A673 (cell line): ENCODE data around the gene PLPPR3. TPM values are rescaled to one million over a fixed set of nuclear protein-coding genes. Genes with fewer than 3 reads are reported as not detected.

Experiments
- BruUV-seq: library from RNA; stranded (reverse); fragments of 400-500 nt; replicated peaks from 2 replicates; lab custom pipeline; 2021; lab: Mats Ljungman, UMichigan
- CTCF ChIA-PET: fragments of 300-600 bp; sonication (Branson Sonifier 250); formaldehyde crosslinking; loops from one replicate; lab custom pipeline; 2022; ENCODE audit warnings: antibody characterized with exemption; lab: Charles Lee
- POLR2A ChIA-PET: fragments of 300-600 bp; sonication (Branson Sonifier 250); formaldehyde crosslinking; loops from one replicate; lab custom pipeline; 2022; ENCODE audit warnings: antibody characterized with exemption; ENCODE audit not compliant: low non-redundant PET; lab: Charles Lee
- DNase-seq: peaks from one replicate; pipeline ENCODE4 v3.0.0-alpha.2; 2015; ENCODE audit warnings: low spot score
- H3K27ac ChIP-seq: fragments of 200-600 bp; sonication (generic); 2 replicates; pipeline ENCODE4 v1.5.1; 2016; ENCODE audit warnings: mixed run types, low read depth, mild to moderate bottlenecking, mixed read lengths, antibody characterized with exemption, low read length; ENCODE audit not compliant: poor library complexity, severe bottlenecking
- H3K27me3 ChIP-seq: fragments of 200-600 bp; sonication (generic); replicated peaks from 2 replicates; pipeline ENCODE4 v1.6.1; 2017; ENCODE audit warnings: mixed run types, low read depth, mild to moderate bottlenecking, mixed read lengths, antibody characterized with exemption, low read length; ENCODE audit not compliant: insufficient read depth, poor library complexity
- H3K36me3 ChIP-seq: fragments of 200-600 bp; sonication (generic); 2 replicates; pipeline ENCODE4 v1.6.1; 2016; ENCODE audit warnings: mixed run types, mild to moderate bottlenecking, mixed read lengths, antibody characterized with exemption, low read length; ENCODE audit not compliant: insufficient read depth, poor library complexity, severe bottlenecking
- H3K4me1 ChIP-seq: fragments of 200-600 bp; sonication (generic); 2 replicates; pipeline ENCODE4 v1.6.1; 2017; ENCODE audit warnings: mixed run types, mild to moderate bottlenecking, mixed read lengths, antibody characterized with exemption, low read length; ENCODE audit not compliant: insufficient read depth, poor library complexity, severe bottlenecking
- H3K4me3 ChIP-seq: fragments of 200-600 bp; sonication (generic); 2 replicates; pipeline ENCODE4 v1.5.1; 2016; ENCODE audit warnings: low read depth, mixed run types, mild to moderate bottlenecking, mixed read lengths, low read length; ENCODE audit not compliant: poor library complexity, severe bottlenecking
- H3K9me3 ChIP-seq: fragments of 200-600 bp; sonication (generic); 2 replicates; pipeline ENCODE4 v1.6.1; 2016; ENCODE audit warnings: mixed run types, low read depth, mild to moderate bottlenecking, mixed read lengths, antibody characterized with exemption, low read length; ENCODE audit not compliant: poor library complexity, severe bottlenecking
- CTCF ChIP-seq: fragments of 300-800, 200-600 bp; sonication (generic); conservative IDR thresholded peaks from 2 replicates; pipeline ENCODE4 v1.5.1; 2017; ENCODE audit warnings: low read depth, mild to moderate bottlenecking, antibody characterized with exemption, low read length, moderate library complexity, mixed read lengths
- EZH2 ChIP-seq: fragments of 200-600 bp; sonication (generic); IDR thresholded peaks from 2 replicates; pipeline ENCODE4 v1.6.1; 2017; ENCODE audit warnings: borderline replicate concordance, low read depth, mild to moderate bottlenecking, mixed read lengths, antibody characterized with exemption, low read length; ENCODE audit not compliant: poor library complexity, severe bottlenecking
- intact Hi-C: fragments of 100-400 bp; cut with micrococcal nuclease; formaldehyde crosslinking; loops from one replicate; pipeline ENCODE4 v1.10.0; 2022; ENCODE audit not compliant: unreplicated experiment
- total RNA-seq: library from RNA; stranded (reverse); gene quantifications from 2 replicates; pipeline ENCODE4 v1.2.3, GENCODE V29; 2021

PLPPR3 gene
- total RNA-seq, 1 experiment from 2014 or later: 13.3 TPM

GRCh38 chr19:782878-783668 is 38.7 kb downstream of the PLPPR3 start:
- H3K9me3 ChIP-seq: no peaks in the 10 kb centered on the region
- H3K4me1 ChIP-seq: peaks cover 3% of the 10 kb centered on the region
- no peak for TF ChIP-seq CTCF
- no peak for TF ChIP-seq EZH2
- H3K4me3 ChIP-seq: no peak overlapping the region
- no peaks in the 10 kb centered on the region for H3K27me3 ChIP-seq
- intact Hi-C loops: no loop called here
- ChIA-PET POLR2A (no interaction called here), CTCF (no interaction called here)
- H3K36me3 ChIP-seq: no peaks in the 10 kb centered on the region
- BruUV-seq: no TSS peak
- no peak overlapping the region for H3K27ac ChIP-seq
- DNase-seq: no peak

GRCh38 chr19:782185-782877 is 39.4 kb downstream of the PLPPR3 start:
- Histone ChIP-seq H3K4me1 (peaks cover 3% of the 10 kb centered on the region), H3K9me3 (no peaks in the 10 kb centered on the region), H3K36me3 (no peaks in the 10 kb centered on the region), H3K4me3 (no peak overlapping the region), H3K27ac (no peak overlapping the region), H3K27me3 (no peaks in the 10 kb centered on the region)
- DNase-seq: no peak
- TF ChIP-seq EZH2 (no peak), CTCF (no peak)
- POLR2A ChIA-PET: interaction anchor here (0.5 kb wide), 1 partner anchor 12 kb away, joined by 6 read pairs; no protein-coding TSS in a partner anchor
- CTCF ChIA-PET: no interaction called here
- no TSS peak for BruUV-seq
- intact Hi-C loops: no loop called here

GRCh38 chr19:781800-782184 is 40.0 kb downstream of the PLPPR3 start:
- H3K4me1 ChIP-seq: peaks cover 3% of the 10 kb centered on the region
- no peak overlapping the region for H3K4me3 ChIP-seq
- no peaks in the 10 kb centered on the region for H3K36me3 ChIP-seq
- ChIA-PET POLR2A (interaction anchor here (0.5 kb wide), 1 partner anchor 11 kb away, joined by 6 read pairs; no protein-coding TSS in a partner anchor), CTCF (no interaction called here)
- intact Hi-C loops: no loop called here
- BruUV-seq: no TSS peak
- DNase-seq: no peak
- no peaks in the 10 kb centered on the region for H3K27me3 ChIP-seq
- H3K9me3 ChIP-seq: no peaks in the 10 kb centered on the region
- no peak for TF ChIP-seq CTCF
- TF ChIP-seq EZH2: no peak
- H3K27ac ChIP-seq: no peak overlapping the region
